Stimulated activated memory B cell treated with anti-CD40 and anti-IgM and Interleukin-4, amounts not matched to agents 10 μg/mL and 1 μg/mL and 100 μg/mL, for 72 hours (primary cell): ENCODE measurements around the gene KIR2DL3.
"Not testable (repeated sequence)": the region's sequence is repeated elsewhere in the genome, so short reads cannot be mapped to it uniquely, and the experiment has no call there.

Experiments used
- ATAC-seq: fragments of 150-1000 bp; cut with Tn5 transposase; 2 replicates; pipeline ENCODE4 v1.10.0; 2021
- H3K27ac Mint-ChIP-seq: one replicate; pipeline ENCODE4 v1.8.0; 2022; ENCODE audit warnings: mild to moderate bottlenecking, mixed read lengths
- H3K27me3 Mint-ChIP-seq: one replicate; pipeline ENCODE4 v1.8.0; 2022; ENCODE audit warnings: mixed read lengths
- H3K36me3 Mint-ChIP-seq: one replicate; pipeline ENCODE4 v1.8.0; 2022; ENCODE audit warnings: mixed read lengths
- H3K4me1 Mint-ChIP-seq: one replicate; pipeline ENCODE4 v1.8.0; 2022; ENCODE audit warnings: mixed read lengths
- H3K4me3 Mint-ChIP-seq: one replicate; pipeline ENCODE4 v1.8.0; 2022; ENCODE audit warnings: mild to moderate bottlenecking, moderate library complexity, mixed read lengths
- H3K9me3 Mint-ChIP-seq: one replicate; pipeline ENCODE4 v1.8.0; 2022; ENCODE audit warnings: mixed read lengths

The KIR2DL3 gene

GRCh38 chr19:54728167-54728566 is 10.1 kb upstream of the KIR2DL3 start:
- no peaks in the 10 kb centered on the region for H3K4me1 Mint-ChIP-seq
- peaks cover 26% of the 10 kb centered on the region for H3K9me3 Mint-ChIP-seq
- no peaks in the 10 kb centered on the region for H3K36me3 Mint-ChIP-seq
- H3K4me3 Mint-ChIP-seq = no peak overlapping the region
- H3K27ac Mint-ChIP-seq = no peak overlapping the region
- H3K27me3 Mint-ChIP-seq = peaks cover 62% of the 10 kb centered on the region
- no peak for ATAC-seq

GRCh38 chr19:54729416-54730188 is 8.7 kb upstream of the KIR2DL3 start:
- peaks cover 58% of the 10 kb centered on the region for H3K27me3 Mint-ChIP-seq
- no peaks in the 10 kb centered on the region for H3K36me3 Mint-ChIP-seq
- no peak overlapping the region for H3K4me3 Mint-ChIP-seq

GRCh38 chr19:54731191-54731590 is 7.1 kb upstream of the KIR2DL3 start:
- no peak for ATAC-seq
- Mint-ChIP-seq H3K27ac (no peak overlapping the region), H3K9me3 (peaks cover 28% of the 10 kb centered on the region), H3K36me3 (no peaks in the 10 kb centered on the region), H3K4me1 (no peaks in the 10 kb centered on the region), H3K4me3 (no peak overlapping the region), H3K27me3 (peaks cover 45% of the 10 kb centered on the region)

More at GRCh38 chr19:54729416-54730188, 8.7 kb upstream of the KIR2DL3 start:
- Mint-ChIP-seq H3K9me3 (peaks cover 28% of the 10 kb centered on the region), H3K4me1 (no peaks in the 10 kb centered on the region), H3K27ac (no peak overlapping the region)
- ATAC-seq = no peak

DNA sequence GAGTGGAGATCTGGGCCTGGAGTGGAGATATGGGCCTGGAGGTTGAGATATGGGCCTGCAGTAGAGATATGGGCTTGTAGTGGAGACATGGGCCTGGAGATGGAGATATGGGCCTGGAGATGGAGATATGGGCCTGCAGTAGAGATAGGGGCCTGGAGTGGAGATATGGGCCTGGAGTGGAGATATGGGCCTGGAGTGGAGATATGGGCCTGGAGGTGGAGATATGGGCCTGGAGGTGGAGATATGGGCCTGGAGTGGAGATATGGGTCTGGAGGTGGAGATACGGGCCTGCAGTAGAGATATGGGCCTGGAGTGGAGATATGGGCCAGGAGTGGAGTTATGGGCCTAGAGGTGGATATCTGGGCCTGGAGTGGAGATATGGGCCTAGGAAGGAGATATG is 402 bp downstream of the KIR2DL3 start:
- Mint-ChIP-seq H3K36me3 (no peaks in the 10 kb centered on the region), H3K4me1 (no peaks in the 10 kb centered on the region), H3K9me3 (peaks cover 7% of the 10 kb centered on the region), H3K27me3 (peaks cover 35% of the 10 kb centered on the region), H3K4me3 (no peak overlapping the region), H3K27ac (no peak overlapping the region)
- no peak for ATAC-seq

- peaks cover 4% of the 10 kb centered on the region for H3K9me3 Mint-ChIP-seq
- H3K4me3 Mint-ChIP-seq = no peak overlapping the region
- H3K27ac Mint-ChIP-seq = no peak overlapping the region
These were observed 1.5 kb downstream of the KIR2DL3 start for GRCh38 chr19:54739587-54740497.

GRCh38 chr19:54741950-54742349 is 3.6 kb downstream of the KIR2DL3 start:
- H3K27me3 Mint-ChIP-seq = peaks cover 36% of the 10 kb centered on the region
- H3K4me1 Mint-ChIP-seq = not testable (repeated sequence)

More at GRCh38 chr19:54739587-54740497, 1.5 kb downstream of the KIR2DL3 start:
- Mint-ChIP-seq H3K27me3 (peaks cover 36% of the 10 kb centered on the region), H3K36me3 (no peaks in the 10 kb centered on the region), H3K4me1 (no peaks in the 10 kb centered on the region)
- ATAC-seq = no peak

GRCh38 chr19:54744080-54744479 is 5.8 kb downstream of the KIR2DL3 start:
- H3K27me3 Mint-ChIP-seq = peaks cover 27% of the 10 kb centered on the region
- not testable (repeated sequence) for H3K36me3 Mint-ChIP-seq, ATAC-seq, H3K4me1 Mint-ChIP-seq, H3K9me3 Mint-ChIP-seq, H3K27ac Mint-ChIP-seq, H3K4me3 Mint-ChIP-seq

More at GRCh38 chr19:54741950-54742349, 3.6 kb downstream of the KIR2DL3 start:
- not testable (repeated sequence) for H3K4me3 Mint-ChIP-seq, H3K9me3 Mint-ChIP-seq, ATAC-seq, H3K27ac Mint-ChIP-seq, H3K36me3 Mint-ChIP-seq

- not testable (repeated sequence) for ATAC-seq, H3K9me3 Mint-ChIP-seq, H3K4me1 Mint-ChIP-seq, H3K36me3 Mint-ChIP-seq, H3K4me3 Mint-ChIP-seq, H3K27ac Mint-ChIP-seq
- H3K27me3 Mint-ChIP-seq = peaks cover 19% of the 10 kb centered on the region
These were observed 9.5 kb downstream of the KIR2DL3 start for GRCh38 chr19:54747614-54748322.

- H3K36me3 Mint-ChIP-seq = not testable (repeated sequence)
These were observed 12.0 kb downstream of the KIR2DL3 start for GRCh38 chr19:54750276-54750675.

GRCh38 chr19:54756204-54757110 is 18.1 kb downstream of the KIR2DL3 start:
- H3K9me3 Mint-ChIP-seq = peaks cover 12% of the 10 kb centered on the region
- H3K4me3 Mint-ChIP-seq, ATAC-seq, H3K4me1 Mint-ChIP-seq, H3K36me3 Mint-ChIP-seq, H3K27ac Mint-ChIP-seq: not testable (repeated sequence)
- peaks cover 25% of the 10 kb centered on the region for H3K27me3 Mint-ChIP-seq

More at GRCh38 chr19:54750276-54750675, 12.0 kb downstream of the KIR2DL3 start:
- not testable (repeated sequence) for ATAC-seq, H3K4me1 Mint-ChIP-seq, H3K27ac Mint-ChIP-seq, H3K9me3 Mint-ChIP-seq, H3K4me3 Mint-ChIP-seq
- peaks cover 10% of the 10 kb centered on the region for H3K27me3 Mint-ChIP-seq

- H3K36me3 Mint-ChIP-seq, H3K27ac Mint-ChIP-seq, H3K4me3 Mint-ChIP-seq, H3K4me1 Mint-ChIP-seq, ATAC-seq: not testable (repeated sequence)
- Mint-ChIP-seq H3K27me3 (peaks cover 15% of the 10 kb centered on the region), H3K9me3 (peaks cover 12% of the 10 kb centered on the region)
These were observed 20.3 kb downstream of the KIR2DL3 start for GRCh38 chr19:54758577-54758976.

DNA sequence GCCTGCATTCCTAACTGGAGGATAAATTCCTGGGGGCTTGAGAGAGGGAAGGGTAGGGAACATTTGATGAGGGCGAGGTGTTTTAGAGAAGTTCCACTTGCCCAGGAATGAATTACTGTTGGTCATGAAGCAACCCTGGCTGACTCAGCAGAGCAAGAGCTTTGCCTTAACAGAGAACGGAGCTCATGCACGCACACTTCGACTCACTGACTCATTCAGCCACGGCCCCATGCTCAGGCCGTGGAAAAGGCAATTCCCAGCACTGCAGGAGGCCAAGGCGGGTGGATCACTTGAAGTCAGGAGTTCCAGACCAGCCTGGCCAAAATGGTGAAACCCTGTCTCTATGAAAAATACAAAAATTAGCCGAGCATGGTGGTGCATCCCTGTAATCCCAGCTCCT is 25.9 kb downstream of the KIR2DL3 start:
- H3K4me3 Mint-ChIP-seq, H3K27ac Mint-ChIP-seq, ATAC-seq: not testable (repeated sequence)

GRCh38 chr19:54766464-54766863 is 28.2 kb downstream of the KIR2DL3 start:
- not testable (repeated sequence) for H3K27ac Mint-ChIP-seq, H3K4me1 Mint-ChIP-seq, H3K4me3 Mint-ChIP-seq, ATAC-seq, H3K36me3 Mint-ChIP-seq, H3K9me3 Mint-ChIP-seq
- H3K27me3 Mint-ChIP-seq = peaks cover 27% of the 10 kb centered on the region

More for the DNA sequence above, 25.9 kb downstream of the KIR2DL3 start:
- Mint-ChIP-seq H3K27me3 (peaks cover 12% of the 10 kb centered on the region), H3K9me3 (peaks cover 14% of the 10 kb centered on the region)
- H3K36me3 Mint-ChIP-seq, H3K4me1 Mint-ChIP-seq: not testable (repeated sequence)

GRCh38 chr19:54769646-54770045 is 31.3 kb downstream of the KIR2DL3 start, which contains the start of gene KIR2DL1:
KIR2DL1 (plus strand) TSS chr19:54769793; CDS start chr19:54769851, 58 bp downstream.
- not testable (repeated sequence) for H3K27ac Mint-ChIP-seq, H3K4me3 Mint-ChIP-seq, H3K4me1 Mint-ChIP-seq

More at GRCh38 chr19:54769646-54770045, 31.3 kb downstream of the KIR2DL3 start, which contains the start of gene KIR2DL1:
- not testable (repeated sequence) for H3K9me3 Mint-ChIP-seq, H3K36me3 Mint-ChIP-seq, ATAC-seq
- H3K27me3 Mint-ChIP-seq = peaks cover 27% of the 10 kb centered on the region
